ENCODE results near the gene B3GNT9.
"Not testable (repeated sequence)": the region's sequence is repeated elsewhere in the genome, so short reads cannot be mapped to it uniquely, and the experiment has no call there.

B3GNT9 gene

GRCh38 chr16:67149276-67150046, 1.3 kb downstream of the B3GNT9 start:
- no peak for DNase-seq

GRCh38 chr16:67148656-67149275, 2.0 kb downstream of the B3GNT9 start:
- DNase-seq = no peak

GRCh38 chr16:67148221-67148620, 2.6 kb downstream of the B3GNT9 start:
- no peak for DNase-seq

- no peak for DNase-seq
These were observed 3.2 kb downstream of the B3GNT9 start for GRCh38 chr16:67147437-67148140.

- DNase-seq = no peak
These were observed 4.1 kb downstream of the B3GNT9 start for GRCh38 chr16:67146523-67147357.

GRCh38 chr16:67145746-67146145, 5.1 kb downstream of the B3GNT9 start:
- no peak for DNase-seq

GRCh38 chr16:67144943-67145342, 5.9 kb downstream of the B3GNT9 start:
- DNase-seq = no peak

GRCh38 chr16:67142342-67142741, 8.5 kb downstream of the B3GNT9 start:
- no peak for DNase-seq

- DNase-seq = no peak
These were observed 9.4 kb downstream of the B3GNT9 start for GRCh38 chr16:67141391-67141790.

GRCh38 chr16:67137605-67138004, 13.2 kb downstream of the B3GNT9 start:
- DNase-seq = no peak

GRCh38 chr16:67129422-67129821, 21.4 kb downstream of the B3GNT9 start:
- DNase-seq = no peak

GRCh38 chr16:67128887-67129286, 21.9 kb downstream of the B3GNT9 start:
- DNase-seq = no peak

- DNase-seq = no peak
These were observed 22.4 kb downstream of the B3GNT9 start for GRCh38 chr16:67128417-67128816.

GRCh38 chr16:67122799-67123198, 28.0 kb downstream of the B3GNT9 start:
- not testable (repeated sequence) for DNase-seq

- no peak for DNase-seq
These were observed 30.8 kb downstream of the B3GNT9 start for GRCh38 chr16:67120025-67120424.

- DNase-seq = no peak
These were observed 33.1 kb downstream of the B3GNT9 start for GRCh38 chr16:67117716-67118115.

GRCh38 chr16:67116388-67117311, 34.1 kb downstream of the B3GNT9 start:
- DNase-seq = no peak

- DNase-seq = no peak
These were observed 35.2 kb downstream of the B3GNT9 start for GRCh38 chr16:67115639-67116038.

- no peak for DNase-seq
These were observed 36.0 kb downstream of the B3GNT9 start for GRCh38 chr16:67114793-67115192.

GRCh38 chr16:67112591-67113399, 38.0 kb downstream of the B3GNT9 start:
- no peak for DNase-seq

GRCh38 chr16:67111951-67112444, 38.8 kb downstream of the B3GNT9 start:
- no peak for DNase-seq
